ENCODE measurements around the gene VOPP1. TPM values are rescaled to one million over a fixed set of nuclear protein-coding genes. Genes with fewer than 3 reads are reported as not detected.

Gene VOPP1
- total RNA-seq, 1 experiment from 2014 or later, result 60.2 TPM

- no peak for ATAC-seq
- H3K4me2 ChIP-seq (ENCODE audit: low read length), result no peak overlapping the region
- H4K20me1 ChIP-seq (ENCODE audit: low read length), result no peaks in the 10 kb centered on the region
- no peaks in the 10 kb centered on the region for H3K27me3 ChIP-seq (ENCODE audit: low read length)
- no peak for DNase-seq
- TF ChIP-seq CTCF (conservative IDR thresholded peaks at IDR 0.05; ENCODE audit: low read depth, low read length), result no peak
- TF ChIP-seq EZH2phosphoT487 (IDR thresholded peaks at IDR 0.05; ENCODE audit: borderline replicate concordance, low read length), result no peak
- TF ChIP-seq EZH2 (IDR thresholded peaks at IDR 0.05; ENCODE audit: low read length, unreplicated experiment), result no peak
- no peaks in the 10 kb centered on the region for H3K36me3 ChIP-seq (ENCODE audit: low read depth, low read length)
- intact Hi-C loops (cut with micrococcal nuclease), result no loop called here
- H3K4me1 ChIP-seq (ENCODE audit: insufficient read depth, low read length), result no peaks in the 10 kb centered on the region
- no peaks in the 10 kb centered on the region for H3K9me2 ChIP-seq (replicated peaks; ENCODE audit: low read length)
- no peak overlapping the region for H3K9ac ChIP-seq (ENCODE audit: low read length)
- no peaks in the 10 kb centered on the region for H3K79me2 ChIP-seq (ENCODE audit: low read length)
- H3K9me3 ChIP-seq (ENCODE audit: low read length), result no peaks in the 10 kb centered on the region
- CTCF ChIA-PET, result no interaction called here
- no peaks in the 10 kb centered on the region for H3F3A ChIP-seq (ENCODE audit: low read length, unreplicated experiment)
- H3K27ac ChIP-seq (ENCODE audit: low read length), result no peak overlapping the region
- no TSS peak for BruUV-seq (replicated peaks)
- POLR2A ChIA-PET (ENCODE audit: unreplicated experiment), result no interaction called here
- H2AFZ ChIP-seq (ENCODE audit: low read length), result no peak overlapping the region
- H3K4me3 ChIP-seq (ENCODE audit: low read length), result no peak overlapping the region
Measured at GRCh38 chr7:55475855-55476803, 96.2 kb downstream of the VOPP1 start.

GRCh38 chr7:55474944-55475854 lies 97.1 kb downstream of the VOPP1 start:
- ChIA-PET POLR2A (ENCODE audit: unreplicated experiment) (no interaction called here), CTCF (no interaction called here)
- Histone ChIP-seq H3K79me2 (ENCODE audit: low read length) (no peaks in the 10 kb centered on the region), H3K9me3 (ENCODE audit: low read length) (no peaks in the 10 kb centered on the region), H2AFZ (ENCODE audit: low read length) (no peak overlapping the region), H4K20me1 (ENCODE audit: low read length) (no peaks in the 10 kb centered on the region), H3K27ac (ENCODE audit: low read length) (no peak overlapping the region), H3F3A (ENCODE audit: low read length, unreplicated experiment) (no peaks in the 10 kb centered on the region), H3K36me3 (ENCODE audit: low read depth, low read length) (no peaks in the 10 kb centered on the region), H3K4me2 (ENCODE audit: low read length) (no peak overlapping the region), H3K9ac (ENCODE audit: low read length) (no peak overlapping the region), H3K4me3 (ENCODE audit: low read length) (no peak overlapping the region), H3K9me2 (replicated peaks; ENCODE audit: low read length) (no peaks in the 10 kb centered on the region), H3K27me3 (ENCODE audit: low read length) (no peaks in the 10 kb centered on the region), H3K4me1 (ENCODE audit: insufficient read depth, low read length) (no peaks in the 10 kb centered on the region)
- DNase-seq, result no peak
- ATAC-seq, result no peak
- intact Hi-C loops (cut with micrococcal nuclease), result no loop called here
- BruUV-seq (replicated peaks), result no TSS peak
- TF ChIP-seq CTCF (conservative IDR thresholded peaks at IDR 0.05; ENCODE audit: low read depth, low read length) (no peak), EZH2 (IDR thresholded peaks at IDR 0.05; ENCODE audit: low read length, unreplicated experiment) (no peak), EZH2phosphoT487 (IDR thresholded peaks at IDR 0.05; ENCODE audit: borderline replicate concordance, low read length) (no peak)
